GM21717 (cell line): ENCODE measurements around the gene U2SURP.
A peak's percentile ranks its signal among the peaks of the same experiment; 100 is the strongest.

Source experiments
- ATAC-seq: cut with Tn5 transposase; IDR thresholded peaks from one replicate; pipeline ENCODE4 v1.9.1; 2021; ENCODE audit warnings: mild to moderate bottlenecking, moderate library complexity; ENCODE audit not compliant: unreplicated experiment

U2SURP gene

DNA sequence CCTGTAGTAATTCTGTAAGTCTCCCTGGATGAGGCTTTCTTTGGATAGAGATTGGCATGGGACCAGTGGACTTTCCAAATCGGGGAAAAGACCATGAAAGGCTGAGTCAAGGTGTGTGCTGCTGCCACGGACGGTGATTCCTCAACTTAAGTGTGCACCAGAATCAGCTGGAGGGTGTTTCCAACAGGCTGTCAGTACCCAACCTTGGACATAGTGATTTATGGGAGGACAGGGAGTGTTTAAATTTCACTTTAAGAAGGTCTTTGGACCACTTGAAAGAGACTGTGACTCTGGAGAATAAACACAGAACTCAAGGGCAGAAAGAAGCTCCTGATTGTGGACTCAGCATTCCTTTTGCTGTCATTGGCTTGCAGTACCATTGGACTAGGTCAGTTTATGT, 97.8 kb downstream of the U2SURP start:
- ATAC-seq, result no peak

DNA sequence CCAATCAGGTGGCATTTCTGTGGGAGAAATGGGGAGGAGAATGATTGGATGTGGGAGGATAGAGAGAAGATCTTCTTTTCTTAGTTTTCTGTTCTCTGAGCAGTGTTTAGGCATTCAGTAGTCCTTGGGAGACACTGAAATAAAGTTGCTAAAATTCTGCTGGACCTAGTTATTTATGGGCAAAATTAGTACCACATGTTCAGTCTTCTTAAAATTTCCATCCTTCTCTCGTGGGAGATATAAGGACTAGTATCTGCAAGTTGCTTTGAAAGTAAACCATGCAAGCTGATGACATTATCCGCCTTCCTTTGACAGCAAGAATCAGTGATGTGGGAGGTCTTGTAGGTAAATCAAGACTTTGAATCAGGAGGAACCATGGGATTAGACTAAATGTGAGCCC, 98.3 kb downstream of the U2SURP start:
- no peak for ATAC-seq

DNA sequence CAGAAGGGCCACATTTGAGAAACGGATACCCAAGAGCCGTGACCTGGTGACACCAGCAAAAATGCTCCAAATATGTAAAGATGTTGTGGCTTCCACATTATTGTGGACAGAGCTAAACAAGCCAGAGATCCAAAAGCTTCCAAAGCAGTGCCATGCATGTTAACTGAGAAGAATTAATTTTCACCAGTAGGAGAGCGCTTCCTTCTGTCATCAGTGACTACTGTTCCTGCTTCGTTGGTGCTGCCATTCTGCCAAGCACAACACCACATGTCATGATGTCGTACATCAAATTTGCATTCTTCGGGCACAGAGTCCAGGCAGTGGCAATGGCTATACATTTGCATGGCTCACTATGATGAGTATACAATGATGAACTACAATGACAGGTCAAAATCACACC, 99.1 kb downstream of the U2SURP start:
- ATAC-seq, result no peak

DNA sequence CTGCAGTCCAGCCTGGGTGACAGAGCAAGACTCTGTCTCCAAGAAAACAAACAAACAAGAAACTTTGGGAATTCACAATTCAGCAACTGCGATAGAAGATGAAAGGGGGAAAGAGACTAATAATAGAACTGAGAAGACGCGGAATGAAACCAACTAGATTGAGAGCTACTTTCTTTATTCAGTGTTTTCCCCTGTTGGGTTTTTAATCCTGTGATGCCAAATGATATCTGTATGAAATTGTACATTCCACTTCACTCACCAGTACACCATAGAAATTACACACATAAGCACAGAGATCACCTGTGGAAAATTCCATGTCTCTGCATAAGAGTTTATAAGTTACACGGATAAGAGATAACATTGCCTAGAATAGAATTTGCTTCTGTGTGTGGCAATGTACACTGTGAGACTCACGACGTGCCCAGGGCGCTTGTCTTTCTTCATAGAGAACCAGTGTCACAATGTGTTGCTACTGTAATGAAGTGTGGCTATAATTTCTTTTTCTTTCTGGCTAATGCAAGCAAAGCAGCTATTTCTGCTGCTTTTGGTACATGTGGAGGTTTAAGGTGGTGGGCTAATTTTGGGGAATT, 100.5 kb downstream of the U2SURP start:
- no peak for ATAC-seq

DNA sequence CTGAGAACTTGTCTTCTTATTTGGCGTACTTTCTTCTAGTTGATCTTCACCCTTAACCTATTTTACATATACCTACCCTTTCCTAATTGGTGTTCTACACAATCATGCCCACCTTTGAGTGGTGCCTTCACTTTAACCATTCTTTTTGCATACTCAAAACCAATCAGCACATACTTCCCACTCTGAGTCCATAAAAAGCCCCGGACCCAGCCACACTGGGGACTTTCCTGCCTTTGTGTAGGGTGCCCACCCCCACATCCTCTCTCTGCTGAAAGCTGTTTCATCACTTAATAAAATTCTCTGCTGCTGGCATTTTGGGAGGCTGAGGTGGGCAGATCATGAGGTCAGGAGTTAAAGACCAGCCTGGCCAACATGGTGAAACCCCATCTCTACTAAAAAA, 102.3 kb downstream of the U2SURP start:
- ATAC-seq, result peak; percentile 88

DNA sequence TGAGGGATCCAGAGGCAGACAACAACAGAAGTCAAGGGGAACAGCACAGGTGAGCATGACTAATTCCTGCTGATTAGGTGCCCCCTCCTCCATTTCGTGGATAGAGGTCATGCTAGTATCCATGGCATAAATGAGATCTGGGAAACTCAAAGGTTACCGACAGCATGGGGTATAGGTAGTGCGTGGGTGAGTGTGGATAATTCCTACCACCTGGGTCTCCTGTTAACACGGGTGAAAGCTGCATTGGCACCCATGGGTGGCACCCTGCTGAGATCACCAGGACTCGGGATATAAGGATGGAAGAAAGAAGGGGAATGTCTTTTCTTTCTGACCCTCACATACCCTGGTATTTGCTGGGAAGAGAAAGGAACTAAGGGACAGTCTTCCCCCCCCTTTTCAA, 103.8 kb downstream of the U2SURP start:
- ATAC-seq, result no peak

DNA sequence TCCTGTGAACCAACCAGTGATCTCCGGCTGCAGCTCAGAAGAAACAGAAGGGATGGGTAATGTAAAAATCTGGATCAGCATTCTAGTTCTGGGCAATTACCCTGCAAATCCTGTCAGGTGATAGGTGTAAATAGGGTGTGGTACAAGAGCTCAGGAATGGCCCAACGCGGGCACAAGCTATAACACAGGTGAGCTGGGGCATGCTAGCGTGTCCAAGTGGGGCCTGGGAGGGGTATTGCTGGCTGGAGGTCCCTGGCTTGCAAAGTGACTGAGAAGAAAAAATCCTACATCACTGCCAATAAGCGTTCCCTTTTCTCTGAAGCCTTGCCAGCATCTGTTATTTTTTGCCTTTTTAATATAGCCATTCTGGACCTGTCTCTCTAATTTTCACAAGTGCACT, 108.5 kb downstream of the U2SURP start:
- no peak for ATAC-seq
